Tibial nerve (tissue), 4 donors: ENCODE measurements around the gene SAAL1. TPM values are rescaled to one million over a fixed set of nuclear protein-coding genes. Genes with fewer than 3 reads are reported as not detected.

ENCODE experiments used
- DNase-seq, 2 donors: peaks; one replicate each; pipeline ENCODE4 v3.0.0-alpha.2; 2019; ENCODE audit warnings: low spot score in 2 of 2
- H3K27ac ChIP-seq, 4 donors: fragments of 200-600 bp; sonication (generic) in 3 of 4; one replicate each; pipeline ENCODE4 v1.5.1; 2017 to 2019; ENCODE audit warnings: mild to moderate bottlenecking in 1 of 4
- H3K27me3 ChIP-seq, 2 donors: fragments of 200-600 bp; sonication (generic) in 1 of 2; one replicate each; pipeline versions ENCODE4 v1.5.1 to v1.6.0; 2017 to 2019
- H3K36me3 ChIP-seq, 3 donors: fragments of 200-600 bp; sonication (generic); one replicate each; pipeline ENCODE4 v1.5.1; 2018 to 2019
- H3K4me1 ChIP-seq, 4 donors: fragments of 200-600 bp; sonication (generic) in 3 of 4; one replicate each; pipeline ENCODE4 v1.5.1; 2017 to 2019
- H3K4me3 ChIP-seq, 4 donors: fragments of 200-600 bp; sonication (generic) in 3 of 4; one replicate each; pipeline ENCODE4 v1.5.1; 2017 to 2019; ENCODE audit warnings: mild to moderate bottlenecking in 1 of 4, moderate library complexity in 1 of 4
- H3K9me3 ChIP-seq, 4 donors: fragments of 200-600 bp; sonication (generic) in 3 of 4; one replicate each; pipeline ENCODE4 v1.5.1; 2017 to 2019
- EP300 ChIP-seq, 2 donors: sonication (generic); formaldehyde crosslinking; IDR thresholded peaks; one replicate each; pipeline ENCODE4 v1.6.1; 2017; ENCODE audit warnings: antibody characterized with exemption in 2 of 2, mild to moderate bottlenecking in 1 of 2
- POLR2A ChIP-seq, 2 donors: fragments of 450-650 bp; IDR thresholded peaks; one replicate each; pipeline ENCODE4 v1.6.1; 2017; ENCODE audit warnings: antibody characterized with exemption in 2 of 2, mild to moderate bottlenecking in 2 of 2, moderate library complexity in 2 of 2
- WGBS, 2 donors: methylation state at CpG; one replicate each; pipeline ENCODE4 v1.1.5; 2018; 5-methylcytosine and 5-hydroxymethylcytosine counted together
- total RNA-seq, 4 donors: library from RNA; depleted of rRNA; stranded (reverse); fragments of >200 nt; gene quantifications; one replicate each; pipeline ENCODE4 v1.1.0, GENCODE V29; 2016
- TF ChIP-seq, protein P1 (sequence below), 5 experiments: fragments of 200-600 bp in 3 of 5; fragments of 450-650 bp in 2 of 5; sonication (generic) in 3 of 5; IDR thresholded peaks; one replicate each; pipeline ENCODE4 v1.5.1; 2016 to 2019; ENCODE audit warnings: antibody characterized with exemption in 5 of 5, mild to moderate bottlenecking in 3 of 5, moderate library complexity in 2 of 5

SAAL1 gene
- total RNA-seq, 4 donors from 2014 or later = 14.6 to 27.3 (median 19.2) TPM

DNA sequence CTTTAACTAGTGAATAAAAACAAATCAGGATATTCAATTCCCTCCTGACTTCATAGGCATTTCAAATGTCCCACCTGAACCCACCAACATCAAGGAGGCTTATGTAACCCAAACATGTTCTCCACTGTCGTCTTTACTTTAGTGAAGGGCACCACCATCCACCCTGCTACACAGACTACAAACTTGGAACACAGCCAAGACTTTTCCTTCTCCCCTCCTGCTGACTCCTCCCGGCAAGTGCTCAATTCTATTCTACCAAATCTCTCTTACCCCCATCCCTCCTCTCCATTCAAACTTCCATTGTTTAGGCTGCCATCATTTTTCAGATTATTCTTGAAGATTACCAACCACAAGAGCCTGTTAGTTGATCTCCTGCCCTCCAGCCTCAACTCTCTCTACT lies 24.3 kb downstream of the SAAL1 start:
- TF ChIP-seq POLR2A (IDR thresholded peaks at IDR 0.05) = no peak
- TF ChIP-seq EP300 (IDR thresholded peaks at IDR 0.05) = no peak
- TF ChIP-seq, protein P1, sequence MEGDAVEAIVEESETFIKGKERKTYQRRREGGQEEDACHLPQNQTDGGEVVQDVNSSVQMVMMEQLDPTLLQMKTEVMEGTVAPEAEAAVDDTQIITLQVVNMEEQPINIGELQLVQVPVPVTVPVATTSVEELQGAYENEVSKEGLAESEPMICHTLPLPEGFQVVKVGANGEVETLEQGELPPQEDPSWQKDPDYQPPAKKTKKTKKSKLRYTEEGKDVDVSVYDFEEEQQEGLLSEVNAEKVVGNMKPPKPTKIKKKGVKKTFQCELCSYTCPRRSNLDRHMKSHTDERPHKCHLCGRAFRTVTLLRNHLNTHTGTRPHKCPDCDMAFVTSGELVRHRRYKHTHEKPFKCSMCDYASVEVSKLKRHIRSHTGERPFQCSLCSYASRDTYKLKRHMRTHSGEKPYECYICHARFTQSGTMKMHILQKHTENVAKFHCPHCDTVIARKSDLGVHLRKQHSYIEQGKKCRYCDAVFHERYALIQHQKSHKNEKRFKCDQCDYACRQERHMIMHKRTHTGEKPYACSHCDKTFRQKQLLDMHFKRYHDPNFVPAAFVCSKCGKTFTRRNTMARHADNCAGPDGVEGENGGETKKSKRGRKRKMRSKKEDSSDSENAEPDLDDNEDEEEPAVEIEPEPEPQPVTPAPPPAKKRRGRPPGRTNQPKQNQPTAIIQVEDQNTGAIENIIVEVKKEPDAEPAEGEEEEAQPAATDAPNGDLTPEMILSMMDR (IDR thresholded peaks at IDR 0.05) = no peak
- no peaks in the 10 kb centered on the region for H3K27me3 ChIP-seq
- DNase-seq = no peak
- peaks cover 0 to 79% (median 0%) of the 10 kb centered on the region in 3 donors for H3K36me3 ChIP-seq
- WGBS, 2 donors = 59 to 67% methylated on average over 2 of the region's 2 CpGs
- no peaks in the 10 kb centered on the region for H3K4me1 ChIP-seq
- H3K27ac ChIP-seq = no peak overlapping the region
- H3K9me3 ChIP-seq = no peaks in the 10 kb centered on the region
- H3K4me3 ChIP-seq = no peak overlapping the region

DNA sequence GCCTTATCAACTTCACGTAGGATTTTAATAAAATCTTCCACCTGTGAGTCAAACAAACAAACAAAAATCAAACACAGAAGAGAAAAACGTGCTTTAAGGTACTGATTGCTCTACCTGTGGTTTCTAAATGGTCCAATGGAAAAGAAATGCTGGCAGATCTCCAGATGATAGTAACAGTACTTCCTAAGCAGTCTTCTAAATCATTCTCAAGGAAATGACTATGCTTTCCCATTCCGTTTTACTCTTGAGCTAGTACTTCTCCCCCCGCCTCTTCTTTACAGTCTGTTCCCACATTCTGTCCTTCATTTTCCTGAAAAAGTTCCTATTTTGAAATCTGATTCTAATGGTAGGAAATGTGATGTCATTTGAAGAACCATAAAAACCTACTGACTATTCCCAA lies 25.4 kb downstream of the SAAL1 start:
- no peak for DNase-seq
- Histone ChIP-seq H3K4me1 (no peaks in the 10 kb centered on the region), H3K27me3 (no peaks in the 10 kb centered on the region), H3K27ac (no peak overlapping the region), H3K9me3 (no peaks in the 10 kb centered on the region), H3K4me3 (no peak overlapping the region), H3K36me3 (peaks cover 0 to 68% (median 0%) of the 10 kb centered on the region in 3 donors)
- TF ChIP-seq EP300 (IDR thresholded peaks at IDR 0.05) (no peak), POLR2A (IDR thresholded peaks at IDR 0.05) (no peak)
- TF ChIP-seq, protein P1 (IDR thresholded peaks at IDR 0.05) = no peak
- WGBS, 2 donors = 82 to 84% methylated on average over 4 of the region's 4 CpGs

DNA sequence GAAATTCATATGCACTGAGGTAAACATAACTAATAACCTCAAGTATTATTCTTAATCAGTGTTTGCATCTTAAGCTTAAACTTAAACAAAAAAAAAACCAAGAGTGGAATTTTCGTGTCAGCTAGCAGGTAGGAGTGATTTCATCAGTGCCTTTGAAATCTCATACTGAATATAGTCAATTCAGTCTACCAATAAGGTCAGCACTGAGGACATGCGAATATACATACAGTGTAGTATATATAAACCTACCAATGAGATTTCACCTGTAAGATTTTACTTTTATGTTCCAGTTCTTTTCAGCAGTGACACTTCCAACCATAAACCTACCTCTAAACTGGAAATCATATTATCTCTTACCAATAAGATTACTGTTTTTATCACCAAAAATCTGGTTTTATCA lies 27.0 kb downstream of the SAAL1 start:
- H3K27ac ChIP-seq = no peak overlapping the region
- TF ChIP-seq POLR2A (IDR thresholded peaks at IDR 0.05) (no peak), EP300 (IDR thresholded peaks at IDR 0.05) (no peak)
- TF ChIP-seq, protein P1 (IDR thresholded peaks at IDR 0.05) = no peak
- no peak overlapping the region for H3K4me3 ChIP-seq
- 91 to 92% methylated on average over 2 of the region's 2 CpGs for WGBS, 2 donors
- H3K27me3 ChIP-seq = no peaks in the 10 kb centered on the region
- H3K9me3 ChIP-seq = no peaks in the 10 kb centered on the region
- peaks cover 0 to 60% (median 0%) of the 10 kb centered on the region in 3 donors for H3K36me3 ChIP-seq
- H3K4me1 ChIP-seq = no peaks in the 10 kb centered on the region
- DNase-seq = no peak

DNA sequence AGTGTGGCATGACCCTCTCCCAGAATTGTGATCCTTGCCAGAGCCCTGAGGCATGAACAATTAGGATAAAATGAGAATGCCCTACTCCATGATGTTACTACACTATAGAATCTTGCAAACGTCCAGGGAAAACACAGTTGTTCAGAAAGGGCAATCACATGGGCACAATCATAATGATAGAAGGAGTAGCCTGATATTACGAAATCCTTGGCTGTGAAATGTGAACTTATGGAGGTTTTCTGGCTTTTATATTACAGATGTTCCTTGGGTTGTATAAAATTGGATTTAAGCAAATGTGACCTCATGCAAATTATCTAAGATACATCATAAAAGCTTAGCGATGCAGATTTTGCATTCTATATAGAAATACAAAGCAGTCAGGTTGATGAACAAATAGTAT lies 30.4 kb downstream of the SAAL1 start:
- no peaks in the 10 kb centered on the region for H3K27me3 ChIP-seq
- H3K27ac ChIP-seq = no peak overlapping the region
- no peaks in the 10 kb centered on the region for H3K9me3 ChIP-seq
- no peak for DNase-seq
- H3K4me3 ChIP-seq = no peak overlapping the region
- H3K4me1 ChIP-seq = no peaks in the 10 kb centered on the region
- 81 to 94% methylated on average over 3 of the region's 3 CpGs for WGBS, 2 donors
- TF ChIP-seq POLR2A (IDR thresholded peaks at IDR 0.05) (no peak), EP300 (IDR thresholded peaks at IDR 0.05) (no peak)
- TF ChIP-seq, protein P1 (IDR thresholded peaks at IDR 0.05) = no peak
- H3K36me3 ChIP-seq = peaks cover 0 to 34% (median 0%) of the 10 kb centered on the region in 3 donors

DNA sequence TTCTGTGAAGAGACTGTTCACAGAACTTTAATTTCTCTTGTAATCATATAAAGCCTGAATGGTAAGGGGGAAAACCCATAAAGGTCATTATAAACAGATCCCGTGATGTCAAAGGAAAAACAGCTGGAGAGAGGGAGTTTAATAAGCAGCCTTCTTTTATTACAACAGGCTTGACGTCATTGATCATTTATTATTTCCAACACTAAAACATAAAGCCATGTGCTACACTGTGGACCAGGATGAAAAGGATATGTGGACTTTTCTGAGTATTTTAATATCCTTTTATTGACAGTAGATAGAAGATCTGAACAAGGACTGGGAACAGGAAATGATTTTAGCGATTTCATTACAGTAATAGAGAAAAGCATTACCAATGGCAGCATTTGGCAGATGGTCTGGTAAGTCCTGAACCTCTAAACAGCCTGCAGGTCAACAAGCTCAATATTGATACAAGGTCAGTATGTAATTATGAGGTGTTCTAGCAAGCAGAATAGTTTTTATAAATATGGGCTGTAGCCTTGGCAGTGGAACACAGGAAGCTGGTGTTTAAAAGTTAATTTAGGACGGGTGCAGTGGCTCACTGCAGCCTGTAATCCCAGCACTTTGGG lies 34.7 kb downstream of the SAAL1 start:
- Histone ChIP-seq H3K4me1 (no peaks in the 10 kb centered on the region), H3K4me3 (no peak overlapping the region), H3K9me3 (no peaks in the 10 kb centered on the region), H3K27ac (no peak overlapping the region), H3K27me3 (no peaks in the 10 kb centered on the region), H3K36me3 (peaks cover 0 to 17% (median 0%) of the 10 kb centered on the region in 3 donors)
- 69 to 74% methylated on average over 4 of the region's 4 CpGs for WGBS, 2 donors
- TF ChIP-seq, protein P1 (IDR thresholded peaks at IDR 0.05) = no peak
- DNase-seq = no peak
